Stimulated activated naive CD4-positive, alpha-beta T cell treated with Interleukin-2 at 50 U/mL for 16 hours (primary cell): ENCODE results near the gene RPTOR.
"Not testable (repeated sequence)": the region's sequence is repeated elsewhere in the genome, so short reads cannot be mapped to it uniquely, and the experiment has no call there.

Experiments
- DNase-seq: peaks from one replicate; lab custom pipeline; 2025; lab: John Stamatoyannopoulos, UW

RPTOR gene

DNA sequence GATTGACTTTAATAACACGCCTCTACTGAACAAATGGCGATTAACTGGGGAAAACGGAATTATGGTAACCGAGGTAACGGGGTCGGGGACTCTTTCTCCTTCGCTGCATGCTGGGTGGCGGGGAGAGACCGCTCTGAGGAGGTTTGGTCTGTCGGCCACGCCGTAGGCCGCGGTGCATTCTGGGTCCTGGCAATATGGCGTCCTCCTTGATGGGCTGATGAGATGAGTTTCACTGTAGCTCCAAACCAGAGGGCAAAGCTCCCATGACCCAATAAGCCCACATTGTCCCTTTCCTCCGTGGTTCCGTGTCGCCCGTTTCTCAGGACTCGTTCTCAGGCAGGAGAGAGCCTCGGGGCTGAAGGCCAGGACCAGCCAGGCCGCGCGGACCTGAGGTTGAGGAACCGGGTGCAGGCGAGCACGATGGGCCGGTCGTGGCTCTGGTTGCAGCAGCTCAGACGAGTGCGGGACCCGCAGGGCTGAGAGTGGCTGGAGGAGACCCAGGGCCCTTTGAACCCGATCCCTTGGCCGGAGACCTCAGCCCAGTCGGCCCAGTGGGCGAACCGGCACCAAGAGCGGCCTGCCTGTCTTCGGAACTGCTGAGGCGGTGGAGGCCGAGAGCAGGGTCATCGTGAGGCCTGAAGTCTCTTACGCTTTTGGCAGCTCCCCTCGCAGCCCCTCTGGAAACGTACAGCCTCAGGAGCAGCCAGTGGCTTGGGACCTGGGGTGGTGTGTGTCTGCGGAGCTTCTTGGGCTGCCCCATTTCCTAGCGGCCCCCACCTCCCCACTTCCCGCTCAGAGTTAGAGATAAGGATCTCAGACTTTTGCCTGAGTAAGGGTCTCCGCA is at the start of gene RPTOR:
TSS of gene RPTOR (plus strand) at position 184 of the 844 bp plus-strand sequence. CDS start 792 bp downstream, outside the sequence.
- DNase-seq = peak; percentile 89

GRCh38 chr17:80497726-80498241 is 46.9 kb upstream of the RPTOR start:
- DNase-seq = no peak

DNA sequence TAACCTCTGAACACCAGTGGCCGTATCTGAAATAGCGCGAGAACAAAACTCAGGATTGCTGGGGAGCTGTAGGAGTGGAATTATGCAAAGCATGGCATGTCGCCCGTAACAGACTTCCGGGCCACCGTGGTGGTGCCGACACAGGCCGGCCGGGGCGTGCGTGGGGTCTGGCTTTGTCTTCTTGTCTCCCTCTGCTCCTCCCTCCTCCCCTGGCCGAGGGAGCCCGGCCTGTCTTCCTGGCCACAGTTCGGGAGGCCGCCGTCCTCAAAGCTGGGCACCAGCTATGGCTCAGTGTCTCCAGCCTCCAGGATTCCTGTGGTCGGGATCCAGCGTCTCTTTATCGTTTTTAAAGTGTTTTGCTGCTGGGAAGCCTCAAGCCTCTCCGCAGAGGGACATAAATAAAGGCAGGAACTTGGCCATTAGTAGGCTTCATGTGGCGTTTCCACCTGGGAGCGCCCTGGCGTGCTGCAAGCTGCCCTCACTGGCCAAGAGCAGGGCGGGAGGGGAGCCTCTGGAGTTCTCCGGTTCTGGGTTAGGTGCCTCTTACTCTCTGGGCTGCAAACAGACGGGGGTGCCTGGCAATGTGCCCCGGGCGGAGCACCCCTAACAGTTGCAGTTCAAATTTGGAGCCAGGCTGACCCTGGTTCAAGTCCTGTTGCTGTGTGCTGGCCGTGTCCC is 46.3 kb upstream of the RPTOR start:
- DNase-seq = no peak

DNA sequence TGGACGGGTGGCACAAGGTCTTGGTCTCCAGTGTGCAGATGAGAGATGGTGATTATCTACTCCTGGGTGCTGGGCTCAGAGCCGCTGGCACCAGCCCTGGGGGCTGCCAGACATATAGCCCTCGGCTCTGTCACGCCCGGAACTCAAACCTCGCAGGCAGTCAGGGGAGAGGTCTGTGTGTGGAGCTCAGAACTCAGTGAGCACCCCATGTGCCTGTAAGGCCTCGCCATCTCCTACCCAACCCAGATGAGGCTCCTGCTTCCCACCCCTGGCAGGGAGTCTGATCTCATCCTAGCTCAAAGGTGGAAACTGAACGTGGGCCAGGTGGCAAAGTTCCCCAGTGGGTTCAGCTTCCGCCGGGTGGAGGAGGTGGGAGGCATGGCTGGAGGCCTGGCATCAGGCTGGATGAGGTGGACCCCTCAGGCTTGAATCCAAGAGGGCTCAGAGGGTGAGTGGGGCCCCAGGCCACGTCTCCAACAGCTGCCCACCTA is 45.7 kb upstream of the RPTOR start:
- DNase-seq = no peak

DNA sequence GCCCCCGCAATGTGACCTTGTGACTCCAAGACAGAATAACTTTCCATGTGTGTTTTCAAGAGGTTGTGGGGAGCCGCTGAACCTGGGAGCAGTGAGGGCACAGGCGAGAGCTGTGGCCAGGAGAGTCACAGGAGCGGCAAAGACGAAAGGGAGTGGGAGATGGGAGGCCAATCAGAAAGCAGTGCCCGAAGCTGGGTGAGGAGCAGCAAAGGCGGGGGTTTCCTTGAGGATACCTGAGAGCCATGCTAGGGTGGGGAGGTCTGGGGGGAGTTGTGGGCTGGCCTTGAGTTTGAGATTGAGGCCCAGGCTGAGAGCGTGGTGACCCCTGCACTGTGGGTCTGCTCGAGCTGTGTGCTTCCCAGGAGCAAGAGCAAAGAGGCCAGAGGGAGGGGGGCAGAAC is 45.1 kb upstream of the RPTOR start:
- DNase-seq = no peak

DNA sequence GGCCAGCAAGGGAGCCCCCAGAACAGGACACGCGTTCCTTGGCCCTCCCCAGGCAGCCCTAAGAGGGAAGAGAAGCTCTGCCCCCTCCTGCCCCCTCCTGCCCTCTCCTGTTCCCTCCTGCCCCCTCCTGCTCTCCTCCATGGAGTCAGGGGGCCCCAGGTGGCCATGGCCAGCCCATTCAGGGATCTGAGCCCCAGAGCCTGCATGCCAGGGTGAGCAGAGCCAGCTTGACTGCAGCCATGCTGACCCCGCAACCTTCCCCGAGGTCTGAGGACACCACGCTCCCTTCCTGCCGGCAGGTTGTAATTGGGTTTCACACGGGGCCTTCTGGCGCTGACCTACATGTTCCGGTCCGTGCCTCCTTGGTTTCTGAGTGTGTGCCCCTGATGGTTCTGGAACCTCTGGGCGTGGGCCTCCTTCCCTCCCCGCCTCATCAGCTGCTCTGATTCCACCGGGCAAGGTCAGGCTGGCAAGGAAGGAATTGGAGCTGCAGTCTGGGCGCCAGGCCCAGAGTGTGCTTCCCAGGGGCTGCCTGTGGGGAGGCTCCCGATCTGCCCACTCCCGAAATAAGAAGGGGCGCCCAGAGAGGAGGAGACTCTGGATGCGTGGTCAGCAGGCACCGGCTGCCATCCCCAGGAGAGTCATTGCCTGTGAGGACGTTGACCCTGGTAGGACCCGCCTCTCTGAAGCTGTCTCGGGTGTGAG is 44.5 kb upstream of the RPTOR start:
- no peak for DNase-seq

DNA sequence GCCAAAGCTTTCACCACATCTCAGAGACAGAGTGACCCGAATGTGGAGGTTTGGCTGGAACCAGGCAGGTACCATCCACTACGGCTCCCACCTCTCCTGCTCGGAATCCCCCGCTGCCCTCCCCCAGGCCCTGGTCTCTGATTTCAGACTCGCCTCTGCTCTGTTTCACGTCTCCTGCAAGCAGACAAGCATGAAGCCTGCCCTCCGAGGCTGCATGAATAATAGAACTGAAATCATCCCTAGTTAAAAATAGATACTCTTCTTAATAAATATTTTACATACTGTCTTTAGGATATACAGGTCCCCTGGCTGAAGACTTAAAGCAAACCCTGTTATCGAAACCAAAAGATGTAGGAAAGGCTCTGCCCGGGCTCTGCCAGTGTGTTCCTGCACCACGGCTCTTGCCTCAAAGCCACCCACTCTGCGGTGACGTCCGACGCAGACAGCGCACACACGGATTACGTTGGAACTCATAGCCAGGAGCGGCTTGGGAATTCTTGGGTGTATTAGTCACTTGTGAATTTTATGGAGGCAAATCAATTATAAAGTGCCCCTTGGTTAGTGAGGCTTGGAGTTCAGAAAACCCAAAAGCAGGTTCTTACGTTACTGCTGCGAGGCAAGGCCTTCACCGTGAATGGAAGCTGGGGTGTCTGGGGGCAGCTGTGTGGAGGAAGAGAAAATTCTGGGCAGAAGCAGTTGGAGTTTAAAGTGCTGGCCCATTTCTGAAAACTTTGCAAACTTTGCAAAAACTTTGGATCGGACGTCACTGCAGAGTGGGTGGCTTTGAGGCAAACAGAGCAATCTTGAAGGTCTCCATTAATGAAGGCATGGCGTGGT is 42.7 kb upstream of the RPTOR start:
- DNase-seq = no peak

DNA sequence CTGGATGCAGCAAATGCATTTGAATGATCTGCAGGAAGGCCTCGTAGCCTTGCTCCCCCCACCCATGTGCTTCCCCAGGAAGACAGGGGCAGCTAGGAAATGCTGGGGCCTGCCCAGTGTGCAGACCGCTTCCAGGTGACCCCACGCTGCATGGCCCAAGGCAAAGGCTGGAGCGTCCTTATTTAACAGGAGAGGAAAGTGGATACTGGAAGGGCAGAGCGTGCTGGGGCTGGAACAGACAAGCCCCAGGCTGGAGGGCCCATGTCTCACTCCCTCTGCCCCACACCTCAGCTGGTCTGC is 42.1 kb upstream of the RPTOR start:
- no peak for DNase-seq

DNA sequence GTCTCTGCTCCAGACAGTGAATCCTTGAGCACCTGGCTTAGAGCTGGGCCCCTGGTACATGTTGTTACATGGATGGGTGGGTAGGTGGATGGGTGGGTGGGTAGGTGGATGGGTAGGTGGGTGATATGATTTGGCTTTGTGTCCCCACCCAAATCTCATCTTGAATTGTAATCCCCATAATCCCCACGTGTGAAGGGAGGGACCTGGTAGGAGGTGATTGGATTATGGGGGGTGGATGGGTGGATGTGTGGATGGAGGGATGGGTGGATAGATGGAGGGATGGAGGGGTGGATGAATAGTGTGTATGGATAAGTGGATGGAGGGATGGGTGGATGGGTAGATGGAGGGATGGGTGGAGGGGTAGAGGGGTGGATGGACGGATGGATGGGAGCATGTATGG is 41.6 kb upstream of the RPTOR start:
- no peak for DNase-seq

GRCh38 chr17:80503921-80504320 is 40.7 kb upstream of the RPTOR start:
- no peak for DNase-seq

- DNase-seq = no peak
These were observed 39.8 kb upstream of the RPTOR start for GRCh38 chr17:80504686-80505413.

DNA sequence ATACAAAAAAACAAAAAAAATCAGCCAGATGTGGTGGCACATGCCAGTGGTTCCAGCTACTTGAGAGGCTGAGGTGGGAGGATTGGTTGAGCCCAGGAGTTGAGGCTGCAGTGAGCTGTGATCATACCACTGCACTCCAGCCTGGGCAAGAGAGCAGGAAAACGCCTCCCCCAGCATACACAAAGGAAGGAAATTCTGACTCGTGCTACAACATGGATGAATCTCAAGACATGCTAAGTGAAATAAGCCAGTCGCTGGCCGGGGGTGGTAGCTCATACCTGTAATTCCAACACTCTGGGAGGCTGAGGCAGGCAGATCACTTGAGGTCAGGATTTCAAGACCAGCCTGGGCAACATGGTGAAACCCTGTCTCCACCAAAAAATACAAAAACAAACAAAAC is 37.5 kb upstream of the RPTOR start:
- DNase-seq = not testable (repeated sequence)

DNA sequence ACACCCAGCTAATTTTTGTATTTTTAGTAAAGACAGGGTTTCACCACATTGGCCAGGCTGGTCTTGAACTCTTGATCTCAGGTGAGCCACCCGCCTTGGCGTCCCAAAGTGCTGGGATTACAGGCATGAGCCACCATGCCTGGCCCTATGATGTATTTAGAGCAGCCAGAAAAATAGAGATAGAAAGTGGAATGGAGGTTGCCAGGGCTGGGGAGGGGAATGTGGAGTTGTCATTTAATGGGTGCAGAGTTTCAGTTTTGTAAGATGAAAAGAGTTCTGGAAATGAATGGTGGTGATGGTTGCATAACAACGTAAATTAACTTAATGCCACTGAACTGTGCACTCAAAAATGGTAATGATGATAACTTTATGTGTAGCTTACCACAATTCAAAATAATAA is 36.7 kb upstream of the RPTOR start:
- no peak for DNase-seq

DNA sequence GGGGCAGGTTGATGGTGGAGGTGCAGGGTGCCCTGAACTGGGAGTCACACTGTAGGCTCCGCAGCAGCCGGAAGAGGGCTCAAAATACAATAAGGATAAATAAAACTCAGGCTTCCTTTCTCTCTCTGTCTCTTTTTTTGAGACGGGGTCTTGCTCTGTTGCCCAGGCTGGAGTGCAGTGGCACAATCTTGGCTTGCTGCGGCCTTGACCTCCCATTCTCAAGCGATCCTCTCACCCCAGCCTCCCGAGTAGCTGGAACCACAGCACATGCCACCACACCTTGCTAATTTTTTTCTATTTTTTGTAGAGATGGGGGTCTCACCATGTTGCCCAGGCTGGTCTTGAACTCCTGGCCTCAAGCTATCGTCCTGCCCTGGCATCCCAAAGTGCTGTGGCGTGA is 35.3 kb upstream of the RPTOR start:
- no peak for DNase-seq

GRCh38 chr17:80510132-80510531 is 34.5 kb upstream of the RPTOR start:
- DNase-seq = no peak

GRCh38 chr17:80510772-80511171 is 33.9 kb upstream of the RPTOR start:
- no peak for DNase-seq

GRCh38 chr17:80511222-80512180 is 33.1 kb upstream of the RPTOR start:
- no peak for DNase-seq

DNA sequence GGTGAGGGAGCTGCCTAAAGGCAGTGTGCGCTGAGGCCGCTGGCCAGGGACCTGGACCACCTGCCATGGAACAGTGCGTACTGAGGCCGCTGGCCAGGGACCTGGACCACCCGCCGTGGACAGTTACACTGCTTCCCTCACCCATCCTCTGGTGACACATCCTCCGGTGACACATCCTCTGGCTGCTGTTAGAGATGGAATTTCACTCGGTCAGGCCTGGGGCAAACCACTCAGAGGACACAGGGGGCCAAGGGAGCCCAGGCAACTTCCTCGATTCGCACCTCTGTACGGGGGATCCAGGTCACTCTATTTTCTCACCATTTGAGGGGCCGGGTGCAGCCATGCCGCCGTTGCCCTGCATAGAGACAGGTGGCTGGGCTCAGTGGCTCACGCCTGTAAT is 32.4 kb upstream of the RPTOR start:
- no peak for DNase-seq

DNA sequence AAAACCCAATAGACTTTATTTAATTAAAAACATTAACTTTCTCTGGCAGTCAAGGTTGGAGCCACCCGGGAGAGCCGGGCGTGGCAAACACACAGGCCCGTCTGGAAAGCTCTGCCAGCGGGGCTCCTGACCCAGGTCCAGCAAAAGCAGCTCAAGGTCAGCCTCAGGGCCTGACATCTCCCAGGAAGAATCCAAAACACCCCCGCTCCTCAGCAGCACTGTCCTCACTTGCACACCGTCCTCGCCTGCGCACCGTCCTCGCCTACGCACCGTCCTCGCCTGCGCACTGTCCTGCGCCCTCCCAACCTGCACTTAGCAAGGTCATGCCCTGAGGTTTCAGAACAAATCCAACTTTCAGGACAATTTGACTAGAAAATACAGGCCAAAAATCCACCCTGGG is 31.4 kb upstream of the RPTOR start:
- DNase-seq = no peak

- no peak for DNase-seq
These were observed 30.7 kb upstream of the RPTOR start for GRCh38 chr17:80513892-80514291.
